ENCODE results near the gene ADNP. TPM values are rescaled to one million over a fixed set of nuclear protein-coding genes. Genes with fewer than 3 reads are reported as not detected.
A peak's percentile ranks its signal among the peaks of the same experiment; 100 is the strongest.

Gene ADNP
- total RNA-seq, 1 donor from 2014 or later: 60.2 TPM

DNA sequence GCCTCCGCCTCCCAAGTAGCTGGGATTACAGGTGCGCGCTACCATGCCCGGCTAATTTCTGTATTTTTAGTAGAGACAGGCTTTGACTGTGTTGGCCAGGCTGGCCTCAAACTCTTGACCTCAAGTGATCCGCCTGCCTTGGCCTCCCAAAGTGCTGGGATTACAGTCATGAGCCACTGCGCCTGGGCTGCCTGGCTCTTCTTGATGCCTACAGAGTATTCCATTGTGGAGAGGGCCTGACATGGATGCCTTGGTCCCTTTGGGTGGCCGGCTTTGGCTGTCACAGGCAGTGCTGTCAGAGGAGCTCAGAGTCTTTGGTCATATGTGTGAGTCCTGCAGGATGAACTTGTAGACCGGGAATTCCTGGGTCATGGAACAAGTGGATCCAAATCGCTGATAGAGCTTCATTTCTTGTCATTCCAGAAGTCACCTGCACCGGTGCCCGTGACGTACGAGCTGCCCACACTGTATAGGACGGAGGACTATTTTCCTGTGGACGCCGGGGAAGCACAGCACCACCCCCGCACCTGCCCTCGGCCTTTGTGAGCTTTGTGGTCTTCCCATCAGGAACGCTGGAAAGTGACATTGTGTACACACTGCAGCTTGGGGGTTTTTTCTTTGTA is 55.1 kb downstream of the ADNP start:
- no peak overlapping the region for H3K27ac Mint-ChIP-seq (ENCODE audit: unreplicated experiment)
- TF ChIP-seq, protein P1, sequence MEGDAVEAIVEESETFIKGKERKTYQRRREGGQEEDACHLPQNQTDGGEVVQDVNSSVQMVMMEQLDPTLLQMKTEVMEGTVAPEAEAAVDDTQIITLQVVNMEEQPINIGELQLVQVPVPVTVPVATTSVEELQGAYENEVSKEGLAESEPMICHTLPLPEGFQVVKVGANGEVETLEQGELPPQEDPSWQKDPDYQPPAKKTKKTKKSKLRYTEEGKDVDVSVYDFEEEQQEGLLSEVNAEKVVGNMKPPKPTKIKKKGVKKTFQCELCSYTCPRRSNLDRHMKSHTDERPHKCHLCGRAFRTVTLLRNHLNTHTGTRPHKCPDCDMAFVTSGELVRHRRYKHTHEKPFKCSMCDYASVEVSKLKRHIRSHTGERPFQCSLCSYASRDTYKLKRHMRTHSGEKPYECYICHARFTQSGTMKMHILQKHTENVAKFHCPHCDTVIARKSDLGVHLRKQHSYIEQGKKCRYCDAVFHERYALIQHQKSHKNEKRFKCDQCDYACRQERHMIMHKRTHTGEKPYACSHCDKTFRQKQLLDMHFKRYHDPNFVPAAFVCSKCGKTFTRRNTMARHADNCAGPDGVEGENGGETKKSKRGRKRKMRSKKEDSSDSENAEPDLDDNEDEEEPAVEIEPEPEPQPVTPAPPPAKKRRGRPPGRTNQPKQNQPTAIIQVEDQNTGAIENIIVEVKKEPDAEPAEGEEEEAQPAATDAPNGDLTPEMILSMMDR (IDR thresholded peaks at IDR 0.05): no peak
- DNase-seq (ENCODE audit: low spot score): peak; percentile 53
- no peaks in the 10 kb centered on the region for H3K9me3 Mint-ChIP-seq (ENCODE audit: low read depth)
- H3K27me3 Mint-ChIP-seq (ENCODE audit: low read depth): no peaks in the 10 kb centered on the region
- H3K4me3 Mint-ChIP-seq (ENCODE audit: unreplicated experiment): no peak overlapping the region
- H3K4me1 Mint-ChIP-seq (ENCODE audit: low read depth): peaks cover 5% of the 10 kb centered on the region
- peaks cover 6% of the 10 kb centered on the region for H3K36me3 Mint-ChIP-seq (ENCODE audit: low read depth)

DNA sequence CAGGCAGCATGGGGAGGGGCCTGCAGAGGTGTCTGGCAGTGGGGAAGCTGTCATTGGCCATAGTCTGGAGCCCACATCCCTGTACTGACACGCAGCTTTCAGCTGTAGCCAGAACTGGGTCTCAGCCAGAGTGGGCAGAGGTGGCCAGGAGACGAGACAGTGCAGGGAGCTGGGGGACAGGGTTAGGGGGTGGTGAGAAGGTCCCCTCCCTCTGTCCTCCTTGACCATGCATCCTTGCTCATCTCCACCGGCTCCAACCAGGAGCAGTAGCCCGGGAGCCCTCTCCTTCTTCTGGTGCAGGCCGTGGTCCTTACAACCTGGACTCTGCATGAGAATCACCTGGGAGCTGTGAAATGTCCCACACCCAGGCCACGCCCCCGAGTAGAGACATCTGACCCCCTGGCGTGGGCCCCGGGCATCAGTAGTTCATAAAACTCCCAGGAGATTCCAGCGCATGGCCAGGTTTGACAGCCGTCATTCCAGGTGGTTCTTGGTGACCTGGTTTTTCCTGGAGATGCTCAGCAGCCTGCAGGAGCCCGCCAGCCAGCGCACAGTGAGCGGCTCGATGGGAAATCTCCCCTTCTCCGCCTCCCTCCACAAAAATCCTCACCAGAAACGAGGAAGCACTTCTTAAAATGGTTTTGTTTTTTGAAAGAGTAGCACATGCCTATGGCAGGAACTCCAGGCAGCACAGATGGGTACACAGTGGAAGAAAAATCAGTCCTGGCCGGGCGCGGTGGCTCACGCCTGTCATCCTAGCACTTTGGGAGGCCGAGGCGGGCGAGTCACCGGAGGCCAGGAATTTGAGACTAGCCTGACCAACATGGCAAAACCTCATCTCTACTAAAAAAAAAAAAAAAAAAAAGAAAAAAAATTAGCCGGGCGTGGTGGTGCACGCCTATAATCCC is 56.2 kb downstream of the ADNP start:
- Mint-ChIP-seq H3K4me1 (ENCODE audit: low read depth) (peaks cover 17% of the 10 kb centered on the region), H3K9me3 (ENCODE audit: low read depth) (no peaks in the 10 kb centered on the region), H3K27ac (ENCODE audit: unreplicated experiment) (no peak overlapping the region), H3K27me3 (ENCODE audit: low read depth) (no peaks in the 10 kb centered on the region), H3K36me3 (ENCODE audit: low read depth) (peaks cover 6% of the 10 kb centered on the region), H3K4me3 (ENCODE audit: unreplicated experiment) (no peak overlapping the region)
- TF ChIP-seq, protein P1 (IDR thresholded peaks at IDR 0.05): no peak
- peak; percentile 68 for DNase-seq (ENCODE audit: low spot score)

DNA sequence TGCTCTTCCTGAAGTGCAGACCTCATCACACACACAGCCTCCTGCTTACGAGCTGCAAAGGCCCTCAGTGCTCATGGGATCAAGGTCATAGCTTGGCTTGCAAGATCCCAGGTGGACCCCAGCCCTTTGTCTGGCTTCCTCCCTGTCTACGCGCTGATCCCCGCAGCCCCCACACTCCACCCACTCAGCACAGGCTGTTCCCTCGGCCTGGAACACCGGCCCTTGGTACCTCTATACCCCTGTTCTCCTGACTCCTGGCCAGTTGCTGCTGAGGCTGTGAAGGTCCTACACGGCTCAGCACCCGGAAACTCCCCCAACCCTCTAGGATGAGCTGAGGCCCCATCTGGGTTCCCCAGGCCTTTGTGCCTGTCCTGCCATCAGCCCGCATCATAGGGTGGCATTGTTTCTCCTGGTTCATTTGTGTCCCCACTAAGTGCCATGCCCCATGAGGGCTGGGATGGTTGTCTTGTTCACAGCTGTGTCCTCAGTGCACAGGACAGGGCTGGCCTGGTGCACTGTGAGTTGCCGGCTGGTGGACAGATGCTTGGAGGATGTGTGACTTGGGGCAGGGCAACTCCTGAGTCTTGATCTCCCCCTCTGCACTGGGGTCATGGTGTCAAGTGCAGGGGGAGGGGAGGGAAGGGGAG is 57.0 kb downstream of the ADNP start:
- Mint-ChIP-seq H3K27me3 (ENCODE audit: low read depth) (no peaks in the 10 kb centered on the region), H3K4me3 (ENCODE audit: unreplicated experiment) (no peak overlapping the region), H3K9me3 (ENCODE audit: low read depth) (no peaks in the 10 kb centered on the region), H3K27ac (ENCODE audit: unreplicated experiment) (no peak overlapping the region), H3K4me1 (ENCODE audit: low read depth) (peaks cover 19% of the 10 kb centered on the region), H3K36me3 (ENCODE audit: low read depth) (peaks cover 2% of the 10 kb centered on the region)
- TF ChIP-seq, protein P1 (IDR thresholded peaks at IDR 0.05): no peak
- DNase-seq (ENCODE audit: low spot score): peak; percentile 69

DNA sequence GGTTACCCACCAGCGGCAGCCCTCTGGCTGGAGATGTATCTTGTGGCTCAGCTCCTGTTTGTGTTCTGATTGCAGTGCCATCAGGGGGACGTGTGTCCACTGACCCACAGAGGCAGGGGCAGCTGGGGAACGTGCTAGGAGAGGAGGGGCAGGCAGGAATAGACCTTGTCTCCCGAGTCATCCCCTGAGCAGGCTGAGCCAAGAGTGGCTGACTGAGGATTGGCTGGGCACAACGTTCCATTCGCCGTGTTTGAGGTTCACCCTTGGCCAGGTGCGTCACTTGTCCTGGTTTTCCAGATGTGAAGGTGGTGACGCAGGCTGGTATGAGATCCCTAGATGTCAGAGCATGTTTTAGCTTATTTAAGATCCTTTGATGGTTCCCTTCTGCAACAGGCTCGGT is 57.7 kb downstream of the ADNP start:
- peaks cover 19% of the 10 kb centered on the region for H3K4me1 Mint-ChIP-seq (ENCODE audit: low read depth)

More for the DNA sequence above, 57.7 kb downstream of the ADNP start:
- H3K27me3 Mint-ChIP-seq (ENCODE audit: low read depth): no peaks in the 10 kb centered on the region
- DNase-seq (ENCODE audit: low spot score): peak; percentile 32
- no peak overlapping the region for H3K4me3 Mint-ChIP-seq (ENCODE audit: unreplicated experiment)
- no peaks in the 10 kb centered on the region for H3K9me3 Mint-ChIP-seq (ENCODE audit: low read depth)
- peaks cover 2% of the 10 kb centered on the region for H3K36me3 Mint-ChIP-seq (ENCODE audit: low read depth)
- TF ChIP-seq, protein P1 (IDR thresholded peaks at IDR 0.05): no peak
- H3K27ac Mint-ChIP-seq (ENCODE audit: unreplicated experiment): no peak overlapping the region

All from chondrocyte (in vitro differentiated cells).